Lung (tissue), 12 donors: ENCODE results near the gene UBE2J1. TPM values are rescaled to one million over a fixed set of nuclear protein-coding genes. Genes with fewer than 3 reads are reported as not detected.

Experiments
- ATAC-seq: fragments of 200-7000 bp; cut with Tn5 transposase; one replicate; pipeline ENCODE4 v1.9.1; 2020; ENCODE audit warnings: moderate number of reproducible peaks; ENCODE audit not compliant: insufficient read depth, low FRiP score
- DNase-seq, 3 donors: peaks; one replicate each; pipeline ENCODE4 v3.0.0-alpha.2; 2013 to 2017
- H3K27ac ChIP-seq, 2 donors: one replicate each; pipeline ENCODE4 v1.5.1; 2013; ENCODE audit warnings: mild to moderate bottlenecking in 2 of 2, moderate library complexity in 2 of 2, control low read depth in 1 of 2, inconsistent platforms in 1 of 2, low read depth in 1 of 2, low read length in 1 of 2
- H3K27me3 ChIP-seq, 3 donors: one replicate each; pipeline ENCODE4 v1.5.1; 2013; ENCODE audit warnings: low read length in 2 of 3; ENCODE audit not compliant: control insufficient read depth in 3 of 3, insufficient read depth in 3 of 3
- H3K36me3 ChIP-seq, 4 donors: one replicate each; pipeline ENCODE4 v1.5.1; 2013; ENCODE audit warnings: low read length in 4 of 4, mild to moderate bottlenecking in 1 of 4, moderate library complexity in 1 of 4; ENCODE audit not compliant: control insufficient read depth in 4 of 4, insufficient read depth in 4 of 4
- H3K4me1 ChIP-seq, 5 donors: one replicate each; pipeline ENCODE4 v1.5.1; 2013; ENCODE audit warnings: low read length in 5 of 5, mild to moderate bottlenecking in 2 of 5, moderate library complexity in 1 of 5; ENCODE audit not compliant: control insufficient read depth in 5 of 5, insufficient read depth in 5 of 5
- H3K4me3 ChIP-seq: one replicate; pipeline ENCODE4 v1.5.1; 2013; ENCODE audit warnings: mild to moderate bottlenecking, control low read depth, moderate library complexity
- H3K9ac ChIP-seq, 2 donors: one replicate each; pipeline ENCODE4 v1.5.1; 2013; ENCODE audit warnings: low read length in 2 of 2, control low read depth in 1 of 2; ENCODE audit not compliant: insufficient read depth in 1 of 2
- H3K9me3 ChIP-seq, 4 donors: one replicate each; pipeline ENCODE4 v1.5.1; 2013; ENCODE audit warnings: low read length in 3 of 4, mild to moderate bottlenecking in 1 of 4, moderate library complexity in 1 of 4; ENCODE audit not compliant: control insufficient read depth in 4 of 4, insufficient read depth in 3 of 4
- CTCF ChIP-seq: IDR thresholded peaks from 2 replicates; pipeline ENCODE4 v1.5.1; 2012; ENCODE audit warnings: mild to moderate bottlenecking; ENCODE audit errors: control extremely low read depth, extremely low read depth
- WGBS, 2 donors: extraction: QIAGEN DNeasy Blood & Tissue Kit; methylation state at CpG; one replicate each; pipeline ENCODE4 v1.1.7; 2013; 5-methylcytosine and 5-hydroxymethylcytosine counted together
- polyA plus RNA-seq, 2 donors: library from polyadenylated mRNA; stranded (reverse); fragments of 200-250 nt; gene quantifications; one replicate each; pipeline ENCODE4 v1.2.1, GENCODE V29; 2013
- total RNA-seq, 2 donors: library from RNA; depleted of rRNA in 1 of 2; stranded (reverse); fragments of >200 nt in 1 of 2; gene quantifications; one replicate each; pipeline ENCODE4 v1.2.1, GENCODE V29; 2014 to 2021
- donor health status: control.
- donor health status: control.
- donor health status: Bipolar disorder and iron deficiency.
- donor health status: healthy.
- donor health status: DM: yes; HTN: yes; CAD: no.

Gene UBE2J1
- total and polyA plus RNA-seq, 4 donors, result 24.3 to 51.0 (median 41.5) TPM

DNA sequence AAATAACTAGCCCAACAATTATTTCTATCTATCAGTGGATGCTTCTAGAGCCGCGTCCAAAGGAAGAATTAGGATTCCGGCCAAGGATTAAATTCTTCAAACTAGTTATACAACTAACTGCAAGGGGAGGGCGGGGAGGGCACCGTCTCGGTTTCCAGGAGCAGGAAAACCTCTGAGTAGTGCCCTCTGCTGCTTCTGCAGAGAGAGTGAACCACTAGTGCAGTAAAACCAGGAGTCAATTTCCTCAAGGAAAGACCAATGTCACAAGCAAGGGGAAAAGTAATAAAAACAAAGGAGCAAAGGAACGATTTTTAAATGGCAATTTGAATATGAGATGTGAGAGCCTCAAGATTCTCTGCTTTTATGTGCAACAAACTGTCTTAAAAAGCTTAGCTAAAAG is 16.5 kb upstream of the UBE2J1 start:
- peak; percentile 51 for TF ChIP-seq CTCF
- Histone ChIP-seq H3K9me3 (no peaks in the 10 kb centered on the region), H3K27me3 (no peaks in the 10 kb centered on the region), H3K4me1 (peaks cover 0 to 4% (median 0%) of the 10 kb centered on the region in 5 donors), H3K36me3 (no peaks in the 10 kb centered on the region), H3K27ac (no peak overlapping the region), H3K9ac (no peak overlapping the region), H3K4me3 (no peak overlapping the region)
- peak; percentile 71 to 80 (median 76) for DNase-seq
- peak; percentile 55 for ATAC-seq
- WGBS, 2 donors, result 13 to 14% methylated on average over 7 of the region's 7 CpGs

GRCh38 chr6:89368107-89368506 is 15.6 kb upstream of the UBE2J1 start:
- Histone ChIP-seq H3K27ac (no peak overlapping the region), H3K27me3 (no peaks in the 10 kb centered on the region), H3K9ac (no peak overlapping the region), H3K4me1 (peaks cover 0 to 4% (median 0%) of the 10 kb centered on the region in 5 donors), H3K36me3 (no peaks in the 10 kb centered on the region), H3K9me3 (no peaks in the 10 kb centered on the region), H3K4me3 (no peak overlapping the region)
- whole genome bisulfite sequencing, 2 donors, result 34 to 43% methylated on average over 6 of the region's 6 CpGs
- DNase-seq (peak; percentile 44 to 67 (median 59)), ATAC-seq (no peak)
- peak; percentile 60 for TF ChIP-seq CTCF

- TF ChIP-seq CTCF, result no peak
- no peak for ATAC-seq
- Histone ChIP-seq H3K4me3 (no peak overlapping the region), H3K9ac (no peak overlapping the region), H3K9me3 (no peaks in the 10 kb centered on the region), H3K36me3 (no peaks in the 10 kb centered on the region), H3K27me3 (no peaks in the 10 kb centered on the region), H3K27ac (no peak overlapping the region), H3K4me1 (peaks cover 0 to 4% (median 0%) of the 10 kb centered on the region in 5 donors)
- no peak for DNase-seq
Measured at GRCh38 chr6:89364586-89364985, 12.1 kb upstream of the UBE2J1 start.

GRCh38 chr6:89361171-89361570 is 8.6 kb upstream of the UBE2J1 start:
- Histone ChIP-seq H3K36me3 (no peaks in the 10 kb centered on the region), H3K4me1 (no peaks in the 10 kb centered on the region)
- 54 to 81% methylated on average over 2 of the region's 2 CpGs for WGBS, 2 donors

More at GRCh38 chr6:89361171-89361570, 8.6 kb upstream of the UBE2J1 start:
- Histone ChIP-seq H3K9me3 (no peaks in the 10 kb centered on the region), H3K4me3 (no peak overlapping the region), H3K9ac (no peak overlapping the region), H3K27ac (no peak overlapping the region), H3K27me3 (no peaks in the 10 kb centered on the region)
- ATAC-seq (no peak), DNase-seq (no peak)
- TF ChIP-seq CTCF, result no peak
